ENCODE measurements around the gene TP53I3. TPM values are rescaled to one million over a fixed set of nuclear protein-coding genes. Genes with fewer than 3 reads are reported as not detected.
"Not testable (repeated sequence)": the region's sequence is repeated elsewhere in the genome, so short reads cannot be mapped to it uniquely, and the experiment has no call there.

Gene TP53I3
- total and polyA plus RNA-seq, 2 donors (not counting 1 experiment from before 2014, with no cell fraction given) = 31.0 to 75.5 TPM

GRCh38 chr2:24045511-24046508 lies 38.8 kb downstream of the TP53I3 start:
- peaks cover 10% of the 10 kb centered on the region for H3K79me2 ChIP-seq (ENCODE audit: control insufficient read depth, insufficient read depth, low read length)
- no peak overlapping the region for H2AFZ ChIP-seq (ENCODE audit: low read length)

GRCh38 chr2:24043133-24043532 lies 41.5 kb downstream of the TP53I3 start:
- H3K9me3 ChIP-seq (ENCODE audit: control insufficient read depth, insufficient read depth, low read depth, low read length); H3K4me3 ChIP-seq (replicated peaks in 1 of 4; ENCODE audit: control extremely low read depth in 1 of 4, insufficient read depth in 1 of 4, low read depth in 3 of 4, low read length in 4 of 4); H3K36me3 ChIP-seq (ENCODE audit: control insufficient read depth, insufficient read depth, low read length); H2AFZ ChIP-seq (ENCODE audit: low read length); H3K4me1 ChIP-seq (ENCODE audit: control insufficient read depth, extremely low read depth, insufficient read depth, low read length); H3K27ac ChIP-seq (ENCODE audit: insufficient read depth, low read length); H3K79me2 ChIP-seq (ENCODE audit: control insufficient read depth, insufficient read depth, low read length); DNase-seq (ENCODE audit: low read depth in 2 of 2); H3K4me2 ChIP-seq (ENCODE audit: extremely low read depth, insufficient read depth, low read length); H4K20me1 ChIP-seq (ENCODE audit: control insufficient read depth, extremely low read depth, insufficient read depth, low read length); H3K9ac ChIP-seq (ENCODE audit: insufficient read depth, low read length); H3K27me3 ChIP-seq (ENCODE audit: control insufficient read depth, insufficient read depth, low read length): not testable (repeated sequence)

More at GRCh38 chr2:24045511-24046508, 38.8 kb downstream of the TP53I3 start:
- Histone ChIP-seq H3K9ac (ENCODE audit: insufficient read depth, low read length) (peak overlapping the region; percentile 20), H3K36me3 (ENCODE audit: control insufficient read depth, insufficient read depth, low read length) (no peaks in the 10 kb centered on the region), H3K4me3 (replicated peaks in 1 of 4; ENCODE audit: control extremely low read depth in 1 of 4, insufficient read depth in 1 of 4, low read depth in 3 of 4, low read length in 4 of 4) (peak overlapping the region; percentile 78 to 97 (median 83)), H3K4me1 (ENCODE audit: control insufficient read depth, extremely low read depth, insufficient read depth, low read length) (peaks cover 2% of the 10 kb centered on the region), H3K4me2 (ENCODE audit: extremely low read depth, insufficient read depth, low read length) (peak overlapping the region; percentile 85), H3K27me3 (ENCODE audit: control insufficient read depth, insufficient read depth, low read length) (no peaks in the 10 kb centered on the region), H4K20me1 (ENCODE audit: control insufficient read depth, extremely low read depth, insufficient read depth, low read length) (no peaks in the 10 kb centered on the region), H3K9me3 (ENCODE audit: control insufficient read depth, insufficient read depth, low read depth, low read length) (no peaks in the 10 kb centered on the region), H3K27ac (ENCODE audit: insufficient read depth, low read length) (no peak overlapping the region)
- no peak for DNase-seq (ENCODE audit: low read depth in 2 of 2)
- no peak for TF ChIP-seq EZH2 (IDR thresholded peaks at IDR 0.05; ENCODE audit: low read length, missing control alignments)
- TF ChIP-seq, protein P1, sequence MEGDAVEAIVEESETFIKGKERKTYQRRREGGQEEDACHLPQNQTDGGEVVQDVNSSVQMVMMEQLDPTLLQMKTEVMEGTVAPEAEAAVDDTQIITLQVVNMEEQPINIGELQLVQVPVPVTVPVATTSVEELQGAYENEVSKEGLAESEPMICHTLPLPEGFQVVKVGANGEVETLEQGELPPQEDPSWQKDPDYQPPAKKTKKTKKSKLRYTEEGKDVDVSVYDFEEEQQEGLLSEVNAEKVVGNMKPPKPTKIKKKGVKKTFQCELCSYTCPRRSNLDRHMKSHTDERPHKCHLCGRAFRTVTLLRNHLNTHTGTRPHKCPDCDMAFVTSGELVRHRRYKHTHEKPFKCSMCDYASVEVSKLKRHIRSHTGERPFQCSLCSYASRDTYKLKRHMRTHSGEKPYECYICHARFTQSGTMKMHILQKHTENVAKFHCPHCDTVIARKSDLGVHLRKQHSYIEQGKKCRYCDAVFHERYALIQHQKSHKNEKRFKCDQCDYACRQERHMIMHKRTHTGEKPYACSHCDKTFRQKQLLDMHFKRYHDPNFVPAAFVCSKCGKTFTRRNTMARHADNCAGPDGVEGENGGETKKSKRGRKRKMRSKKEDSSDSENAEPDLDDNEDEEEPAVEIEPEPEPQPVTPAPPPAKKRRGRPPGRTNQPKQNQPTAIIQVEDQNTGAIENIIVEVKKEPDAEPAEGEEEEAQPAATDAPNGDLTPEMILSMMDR (conservative IDR thresholded peaks at IDR 0.05 in 1 of 2, IDR thresholded peaks at IDR 0.05 in 1 of 2; ENCODE audit: low read depth in 1 of 2, low read length in 2 of 2) = no peak

DNA sequence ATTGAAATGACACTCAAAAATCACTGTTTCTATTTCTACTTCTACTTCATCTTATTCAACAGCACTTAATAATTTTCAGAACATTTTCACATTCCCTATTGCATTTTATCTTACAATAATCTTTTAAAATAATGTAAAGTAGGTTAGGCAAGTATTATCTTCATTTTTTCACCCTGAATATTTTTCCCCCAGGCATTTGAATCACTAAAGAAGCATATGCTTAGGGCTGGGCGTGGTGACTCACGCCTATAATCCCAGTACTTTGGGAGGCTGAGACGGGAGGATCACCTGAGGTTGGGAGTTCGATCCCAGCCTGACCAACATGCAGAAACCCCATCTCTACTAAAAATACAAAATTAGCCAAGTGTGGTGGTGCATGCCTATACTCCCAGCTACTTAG lies 44.1 kb downstream of the TP53I3 start:
- Histone ChIP-seq H3K9me3 (ENCODE audit: control insufficient read depth, insufficient read depth, low read depth, low read length) (no peaks in the 10 kb centered on the region), H2AFZ (ENCODE audit: low read length) (no peak overlapping the region), H3K4me2 (ENCODE audit: extremely low read depth, insufficient read depth, low read length) (no peak overlapping the region), H3K27ac (ENCODE audit: insufficient read depth, low read length) (no peak overlapping the region), H3K9ac (ENCODE audit: insufficient read depth, low read length) (no peak overlapping the region), H3K4me3 (replicated peaks in 1 of 4; ENCODE audit: control extremely low read depth in 1 of 4, insufficient read depth in 1 of 4, low read depth in 3 of 4, low read length in 4 of 4) (no peak overlapping the region), H3K4me1 (ENCODE audit: control insufficient read depth, extremely low read depth, insufficient read depth, low read length) (no peaks in the 10 kb centered on the region), H3K79me2 (ENCODE audit: control insufficient read depth, insufficient read depth, low read length) (peaks cover 3% of the 10 kb centered on the region), H3K27me3 (ENCODE audit: control insufficient read depth, insufficient read depth, low read length) (no peaks in the 10 kb centered on the region), H3K36me3 (ENCODE audit: control insufficient read depth, insufficient read depth, low read length) (peaks cover 10% of the 10 kb centered on the region), H4K20me1 (ENCODE audit: control insufficient read depth, extremely low read depth, insufficient read depth, low read length) (no peaks in the 10 kb centered on the region)
- DNase-seq (ENCODE audit: low read depth in 2 of 2) = no peak
- TF ChIP-seq EZH2 (IDR thresholded peaks at IDR 0.05; ENCODE audit: low read length, missing control alignments) = no peak
- TF ChIP-seq, protein P1 (conservative IDR thresholded peaks at IDR 0.05 in 1 of 2, IDR thresholded peaks at IDR 0.05 in 1 of 2; ENCODE audit: low read depth in 1 of 2, low read length in 2 of 2) = no peak

Measured in fibroblast of lung (primary cell).